OCI-M2 (cell line): Measurements from ENCODE around the gene BMPER.
"Not testable (repeated sequence)": the region's sequence is repeated elsewhere in the genome, so short reads cannot be mapped to it uniquely, and the experiment has no call there.

Experiments
- DNase-seq: peaks from one replicate; lab custom pipeline; 2025; ENCODE audit not compliant: unreplicated experiment; lab: John Stamatoyannopoulos, UW

BMPER gene

DNA sequence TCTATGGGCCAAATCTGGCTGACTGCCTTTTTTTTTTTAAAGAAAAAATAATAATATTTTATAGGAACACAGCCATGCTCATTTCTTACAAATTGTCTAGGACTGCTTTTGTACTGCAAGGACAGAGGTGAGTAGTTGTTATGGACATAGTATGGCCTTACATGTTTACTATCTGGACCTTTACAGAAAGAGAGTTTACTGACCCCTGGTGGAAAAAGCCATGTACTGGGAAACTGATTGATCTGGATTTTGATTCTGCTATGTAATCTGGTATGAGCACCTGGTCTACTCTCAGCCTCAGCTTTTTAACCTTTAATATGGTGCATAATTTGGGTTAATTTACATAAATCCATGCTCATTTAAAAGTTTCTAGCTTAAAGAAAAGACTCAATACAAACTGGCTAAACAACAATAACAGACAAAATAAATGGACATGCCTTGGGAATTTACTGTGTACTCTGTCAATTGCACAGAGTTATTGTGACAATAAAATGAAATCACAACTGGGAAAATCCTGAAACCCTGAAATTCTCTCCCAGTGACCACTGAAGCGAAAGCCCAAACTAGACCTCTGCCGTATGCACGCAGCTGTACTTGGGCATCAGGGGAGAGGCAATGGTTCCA, 260.7 kb downstream of the BMPER start:
- DNase-seq, result no peak

GRCh38 chr7:34168013-34168412, 262.7 kb downstream of the BMPER start:
- no peak for DNase-seq

DNA sequence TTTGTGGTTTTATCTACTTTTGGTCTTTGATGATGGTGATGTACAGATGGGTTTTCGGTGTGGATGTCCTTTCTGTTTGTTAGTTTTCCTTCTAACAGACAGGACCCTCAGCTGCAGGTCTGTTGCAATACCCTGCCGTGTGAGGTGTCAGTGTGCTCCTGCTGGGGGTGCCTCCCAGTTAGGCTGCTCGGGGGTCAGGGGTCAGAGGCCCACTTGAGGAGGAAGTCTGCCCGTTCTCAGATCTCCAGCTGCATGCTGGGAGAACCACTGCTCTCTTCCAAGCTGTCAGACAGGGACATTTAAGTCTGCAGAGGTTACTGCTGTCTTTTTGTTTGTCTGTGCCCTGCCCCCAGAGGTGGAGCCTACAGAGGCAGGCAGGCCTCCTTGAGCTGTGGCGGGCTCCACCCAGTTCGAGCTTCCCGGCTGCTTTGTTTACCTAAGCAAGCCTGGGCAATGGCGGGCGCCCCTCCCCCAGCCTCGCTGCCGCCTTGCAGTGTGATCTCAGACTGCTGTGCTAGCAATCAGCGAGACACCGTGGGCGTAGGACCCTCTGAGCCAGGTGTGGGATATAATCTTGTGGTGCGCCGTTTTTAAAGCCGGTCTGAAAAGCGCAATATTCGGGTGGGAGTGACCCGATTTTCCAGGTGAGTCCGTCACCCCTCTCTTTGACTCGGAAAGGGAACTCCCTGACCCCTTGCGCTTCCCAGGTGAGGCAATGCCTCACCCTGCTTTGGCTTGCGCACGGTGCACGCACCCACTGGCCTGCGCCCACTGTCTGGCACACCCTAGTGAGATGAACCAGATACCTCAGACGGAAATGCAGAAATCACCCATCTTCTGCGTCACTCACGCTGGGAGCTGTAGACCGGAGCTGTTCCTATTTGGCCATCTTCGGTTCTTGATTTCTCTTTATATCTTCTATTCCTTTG, 269.6 kb downstream of the BMPER start:
- not testable (repeated sequence) for DNase-seq

DNA sequence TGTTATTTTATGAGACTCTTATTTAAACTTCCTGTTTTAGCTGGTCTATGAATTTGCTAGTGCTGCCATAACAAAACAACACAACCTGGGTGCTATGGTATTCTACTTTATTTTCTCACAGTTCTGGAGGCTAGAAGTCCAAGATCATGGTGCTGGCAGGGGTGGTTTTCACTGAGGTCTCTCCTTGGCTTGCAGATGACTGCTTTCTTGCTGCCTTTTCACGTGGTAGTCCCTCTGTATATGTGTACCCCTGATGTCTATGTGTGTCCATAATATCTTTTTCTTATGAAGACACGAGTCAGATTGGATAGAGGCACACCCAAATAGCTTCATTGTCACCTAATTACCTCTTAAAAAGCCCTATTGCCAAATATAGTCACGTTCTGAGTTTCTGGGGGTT, 270.5 kb downstream of the BMPER start:
- no peak for DNase-seq

GRCh38 chr7:34177476-34177875, 272.1 kb downstream of the BMPER start:
- no peak for DNase-seq

GRCh38 chr7:34181271-34181958, 276.1 kb downstream of the BMPER start:
- no peak for DNase-seq

- DNase-seq, result no peak
Measured at GRCh38 chr7:34184466-34184865, 279.1 kb downstream of the BMPER start.

DNA sequence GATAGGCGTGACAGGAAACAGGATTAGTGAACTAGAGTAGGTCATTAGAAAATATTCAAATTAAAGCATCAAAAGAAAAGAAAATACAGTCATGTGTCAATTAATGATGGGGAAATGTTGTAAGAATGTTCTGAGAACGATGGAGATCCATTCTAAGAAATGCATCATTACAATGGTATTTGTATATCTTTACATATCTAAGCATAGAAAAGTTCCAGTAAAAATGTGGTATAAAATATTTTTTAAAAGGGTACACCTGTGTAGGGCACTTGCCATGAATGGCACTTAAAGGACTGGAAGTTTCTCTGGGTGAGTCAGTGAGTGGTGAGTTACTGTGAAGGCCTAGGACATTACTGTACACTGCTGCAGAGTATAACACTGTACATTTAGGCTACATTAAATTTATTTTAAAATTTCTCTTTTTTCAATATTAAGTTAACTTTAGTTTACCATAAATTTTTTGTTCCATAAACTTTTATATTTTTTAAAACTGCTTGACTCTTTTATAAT, 282.5 kb downstream of the BMPER start:
- no peak for DNase-seq

- DNase-seq, result no peak
Measured at GRCh38 chr7:34189031-34189430, 283.7 kb downstream of the BMPER start.

DNA sequence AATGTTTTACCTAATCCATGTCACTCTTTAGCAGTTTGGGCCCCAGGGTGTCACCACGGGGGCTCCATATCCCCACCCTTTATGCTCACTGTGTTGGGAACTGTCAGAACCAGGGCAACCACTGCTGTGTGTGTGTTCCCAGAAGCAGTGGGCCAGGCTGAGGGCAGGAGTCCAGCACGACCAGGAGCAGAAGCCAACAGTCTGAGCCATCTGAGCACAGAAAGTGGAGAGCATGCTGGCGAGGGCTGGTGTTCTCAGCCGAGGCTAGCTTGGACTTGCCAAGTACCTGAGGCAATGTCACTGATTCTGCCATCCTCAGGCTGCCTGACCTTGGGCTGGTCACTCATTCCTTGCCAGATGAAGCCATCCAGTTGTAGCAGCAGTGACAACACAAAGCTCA, 285.0 kb downstream of the BMPER start:
- DNase-seq, result no peak

GRCh38 chr7:34191162-34191561, 285.8 kb downstream of the BMPER start:
- no peak for DNase-seq

GRCh38 chr7:34191771-34192479, 286.6 kb downstream of the BMPER start:
- DNase-seq, result no peak

DNA sequence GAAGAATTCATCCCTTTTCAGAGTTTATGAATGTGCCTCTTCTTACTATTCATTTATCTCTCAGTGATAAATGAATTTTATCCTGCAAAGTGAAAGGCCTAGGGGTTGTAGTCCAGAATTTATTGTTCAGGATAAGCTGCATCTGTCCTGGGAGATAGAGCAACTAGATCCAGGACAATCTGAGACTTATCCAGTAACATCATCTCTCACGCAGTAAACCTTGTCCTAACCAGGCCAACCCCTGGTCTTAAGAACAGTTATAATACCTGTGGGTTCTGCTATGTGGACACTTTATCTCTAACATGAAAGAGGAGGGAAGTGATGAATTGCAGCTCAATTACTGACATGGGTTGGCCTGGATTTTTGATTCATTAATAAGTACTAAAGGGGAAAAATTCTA, 287.6 kb downstream of the BMPER start:
- DNase-seq, result no peak

DNA sequence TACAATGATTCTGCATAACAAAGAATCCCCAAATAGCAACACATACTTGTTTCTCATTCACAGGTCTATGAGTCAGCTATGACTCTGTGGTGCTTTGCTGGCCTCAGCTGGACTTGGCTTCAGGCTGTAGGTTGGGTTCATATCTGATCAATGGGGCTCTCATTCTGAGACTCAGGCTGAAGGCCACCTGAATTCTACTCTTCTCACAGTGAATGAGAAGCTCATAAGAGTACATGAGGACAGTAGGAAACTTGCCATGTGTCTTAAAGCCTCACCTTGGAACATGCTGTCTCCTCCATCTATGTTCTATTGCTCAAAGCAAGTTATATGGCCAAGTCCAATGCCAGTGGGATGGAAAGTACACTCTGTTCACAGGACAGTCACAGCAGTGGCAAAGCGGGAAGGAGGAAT, 292.9 kb downstream of the BMPER start:
- no peak for DNase-seq
